Fibroblast of pulmonary artery (primary cell): Measurements from ENCODE around the gene GNPAT.

Source experiments
- DNase-seq: peaks from one replicate; pipeline ENCODE4 v3.0.0-alpha.2; 2010; ENCODE audit warnings: low read depth
- H3K4me3 ChIP-seq: replicated peaks from 2 replicates; pipeline ENCODE4 v1.5.1; 2011; ENCODE audit warnings: low read depth, mild to moderate bottlenecking, control low read depth, low read length, moderate library complexity
- CTCF ChIP-seq: IDR thresholded peaks from 2 replicates; pipeline ENCODE4 v1.5.1; 2011; ENCODE audit warnings: mild to moderate bottlenecking, control low read depth, low read length, inconsistent platforms; ENCODE audit errors: missing control alignments

Gene GNPAT

GRCh38 chr1:231312432-231312788, 71.4 kb downstream of the GNPAT start:
- no peak for TF ChIP-seq CTCF
- no peak overlapping the region for H3K4me3 ChIP-seq
- DNase-seq, result no peak

GRCh38 chr1:231313661-231314060, 72.6 kb downstream of the GNPAT start:
- no peak for TF ChIP-seq CTCF
- no peak overlapping the region for H3K4me3 ChIP-seq
- DNase-seq, result no peak

GRCh38 chr1:231315887-231316286, 74.9 kb downstream of the GNPAT start:
- peak; percentile 61 for TF ChIP-seq CTCF
- DNase-seq, result peak; percentile 39
- no peak overlapping the region for H3K4me3 ChIP-seq

GRCh38 chr1:231317306-231318014, 76.4 kb downstream of the GNPAT start:
- no peak overlapping the region for H3K4me3 ChIP-seq
- no peak for DNase-seq
- TF ChIP-seq CTCF, result no peak

- DNase-seq, result no peak
- no peak overlapping the region for H3K4me3 ChIP-seq
- no peak for TF ChIP-seq CTCF
These were observed 77.0 kb downstream of the GNPAT start for GRCh38 chr1:231318015-231318355.

GRCh38 chr1:231318568-231318967, 77.6 kb downstream of the GNPAT start:
- DNase-seq, result no peak
- TF ChIP-seq CTCF, result no peak
- no peak overlapping the region for H3K4me3 ChIP-seq

- no peak for TF ChIP-seq CTCF
- H3K4me3 ChIP-seq, result no peak overlapping the region
- no peak for DNase-seq
These were observed 78.1 kb downstream of the GNPAT start for GRCh38 chr1:231319080-231319479.
